Non-pigmented ciliary epithelial cell (primary cell): Measurements from ENCODE around the gene MCM8.

ENCODE experiments used
- DNase-seq: peaks from one replicate; pipeline ENCODE4 v3.0.0-alpha.2; 2010; ENCODE audit warnings: low read depth

Gene MCM8

DNA sequence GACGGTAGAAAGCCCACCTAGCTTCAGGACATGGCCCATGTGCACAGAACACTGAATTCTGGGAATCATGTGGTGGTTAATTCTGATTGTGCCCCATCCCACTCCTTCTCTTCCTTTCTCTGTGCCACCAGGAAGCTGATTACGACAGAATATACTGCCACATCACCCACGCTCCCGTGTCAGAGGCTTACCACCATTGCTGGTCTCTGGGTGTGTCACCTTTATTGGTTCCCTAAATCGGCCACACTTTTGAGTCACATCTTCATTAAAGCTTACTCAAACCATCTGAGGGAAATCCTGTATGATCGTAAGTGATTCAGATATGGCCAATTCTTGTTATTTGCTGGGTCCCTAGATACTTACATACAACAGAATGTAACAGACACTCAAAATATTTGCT is 3.2 kb upstream of the MCM8 start:
- no peak for DNase-seq

GRCh38 chr20:5949943-5950270 is 545 bp upstream of the MCM8 start:
- no peak for DNase-seq

GRCh38 chr20:5967469-5967868 is 17.0 kb downstream of the MCM8 start:
- DNase-seq: no peak

DNA sequence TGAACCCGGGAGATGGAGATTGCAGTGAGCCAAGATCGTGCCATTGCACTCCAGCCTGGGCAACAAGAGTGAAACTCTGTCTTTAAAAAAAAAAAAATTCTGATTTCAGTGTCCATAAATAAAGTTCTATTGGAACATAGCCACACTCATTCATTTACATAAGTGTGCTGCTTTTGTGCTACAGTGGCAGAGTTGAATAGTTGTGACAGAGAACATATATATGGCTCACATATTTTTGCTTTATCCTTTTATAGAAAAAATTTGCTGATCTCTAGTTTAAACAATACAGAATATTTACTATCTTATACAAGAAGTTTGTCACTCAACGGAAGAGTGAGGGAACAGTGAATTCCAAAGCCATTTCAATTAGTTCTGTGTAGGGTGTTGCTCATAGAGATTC is 18.0 kb downstream of the MCM8 start:
- DNase-seq: no peak

- no peak for DNase-seq
Measured at GRCh38 chr20:5969348-5969935, 19.0 kb downstream of the MCM8 start.

GRCh38 chr20:5969940-5970339 is 19.5 kb downstream of the MCM8 start:
- no peak for DNase-seq

- no peak for DNase-seq
Measured at GRCh38 chr20:5970381-5970780, 19.9 kb downstream of the MCM8 start.

- no peak for DNase-seq
Measured at GRCh38 chr20:5971203-5971602, 20.8 kb downstream of the MCM8 start.

GRCh38 chr20:5973172-5973571 is 22.7 kb downstream of the MCM8 start:
- DNase-seq: peak; percentile 72

GRCh38 chr20:5973971-5974370 is 23.5 kb downstream of the MCM8 start:
- DNase-seq: no peak

GRCh38 chr20:5974531-5974930 is 24.1 kb downstream of the MCM8 start:
- no peak for DNase-seq

- DNase-seq: no peak
Measured at GRCh38 chr20:5975778-5976177, 25.3 kb downstream of the MCM8 start.

DNA sequence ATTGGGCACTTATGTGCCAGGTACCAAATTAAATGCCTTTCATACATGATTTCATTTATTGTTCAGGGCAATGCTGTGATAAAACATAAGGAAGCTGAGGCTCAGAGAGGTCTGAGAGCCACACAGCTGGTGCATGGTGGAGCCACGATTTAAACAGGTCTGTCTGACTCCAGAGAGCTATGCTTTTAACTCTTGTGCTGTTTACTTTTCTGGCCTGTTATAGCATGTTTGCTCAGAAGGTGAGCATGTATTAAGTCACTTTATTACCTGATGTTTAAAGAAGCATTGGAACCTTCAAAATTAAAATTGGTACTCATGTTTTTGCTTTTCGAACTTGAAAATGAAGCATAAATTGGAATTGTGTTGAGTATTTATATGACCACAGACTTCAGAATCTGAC is 26.8 kb downstream of the MCM8 start:
- no peak for DNase-seq

- no peak for DNase-seq
Measured at GRCh38 chr20:5977975-5978374, 27.5 kb downstream of the MCM8 start.

DNA sequence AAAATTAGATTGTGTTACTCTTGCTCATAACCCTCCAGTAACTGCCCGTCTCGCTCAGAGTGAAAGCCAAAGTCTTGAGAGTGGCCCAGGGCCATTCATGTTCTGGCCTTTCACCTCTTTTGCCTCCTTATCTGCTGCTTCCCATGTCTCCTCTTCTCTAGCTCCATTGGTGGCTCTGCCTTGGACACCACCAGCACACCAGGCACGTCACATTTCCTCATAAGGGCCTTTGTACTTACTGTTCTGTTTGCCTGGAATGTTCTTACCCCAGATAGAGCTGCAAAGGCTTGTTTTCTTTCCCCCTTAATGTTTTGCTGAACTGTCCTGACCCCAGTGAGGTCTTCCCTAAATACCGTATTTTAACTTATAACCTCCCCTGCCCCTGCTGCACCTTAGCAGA is 29.3 kb downstream of the MCM8 start:
- DNase-seq: no peak

- no peak for DNase-seq
Measured at GRCh38 chr20:5980720-5981538, 30.5 kb downstream of the MCM8 start.

GRCh38 chr20:5987383-5987782 is 36.9 kb downstream of the MCM8 start:
- DNase-seq: no peak

GRCh38 chr20:5989539-5989938 is 39.1 kb downstream of the MCM8 start:
- DNase-seq: no peak

DNA sequence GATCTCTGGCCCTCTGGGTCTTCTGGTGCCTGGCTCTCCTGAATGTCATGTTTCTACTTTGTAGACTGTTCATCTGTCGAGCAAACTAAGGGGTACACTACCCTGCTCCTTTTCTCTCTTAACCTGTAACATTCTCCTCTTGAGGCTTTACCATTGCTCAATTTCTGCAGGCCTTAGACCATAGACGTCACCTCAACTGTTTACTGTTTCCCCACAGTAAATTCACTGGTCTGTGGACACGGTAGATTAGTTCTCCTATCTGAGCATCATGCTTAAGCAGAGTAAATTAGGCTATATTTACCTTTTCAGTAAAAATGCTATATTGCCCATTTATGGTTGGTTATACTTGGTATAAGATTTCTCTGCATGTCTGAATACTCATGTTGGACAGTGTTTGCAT is 40.5 kb downstream of the MCM8 start:
- no peak for DNase-seq

DNA sequence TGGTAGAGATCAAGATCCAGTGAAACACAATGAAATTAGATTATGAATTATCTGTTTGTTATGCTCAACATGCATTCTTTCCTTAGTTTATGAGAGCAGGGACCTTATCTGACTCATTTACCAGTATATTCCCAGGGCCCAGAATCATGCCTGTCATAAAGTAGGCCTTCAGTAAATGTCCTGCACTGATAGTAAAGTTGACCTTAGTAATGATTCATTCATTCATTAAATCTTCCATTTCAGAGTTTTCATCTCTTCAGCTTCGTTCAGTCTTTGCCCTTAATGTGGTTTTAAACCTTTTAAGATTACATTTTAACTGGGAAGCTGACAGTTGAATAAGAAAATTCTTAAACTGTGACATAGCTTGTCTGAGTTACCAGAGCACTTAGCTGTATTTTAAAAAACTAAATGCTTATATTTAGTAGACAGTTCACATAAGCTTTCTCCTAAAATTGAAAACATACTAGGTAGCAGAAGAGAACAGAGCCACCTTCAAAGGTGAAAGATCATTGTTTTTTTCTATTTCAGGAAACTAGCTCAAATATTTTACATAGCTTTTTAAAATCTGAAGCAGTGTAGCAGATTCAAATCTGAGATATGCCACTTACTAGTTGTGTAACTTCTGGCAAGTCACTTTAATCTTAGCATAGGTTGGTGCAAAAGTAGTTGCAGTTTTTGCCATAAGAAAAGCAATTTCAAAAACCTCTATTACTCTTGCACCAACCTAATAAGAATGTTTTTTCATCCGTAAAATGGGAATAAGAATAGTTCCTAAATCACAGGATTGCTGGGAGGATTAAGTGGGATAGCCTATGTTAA is 41.4 kb downstream of the MCM8 start:
- DNase-seq: peak; percentile 43

DNA sequence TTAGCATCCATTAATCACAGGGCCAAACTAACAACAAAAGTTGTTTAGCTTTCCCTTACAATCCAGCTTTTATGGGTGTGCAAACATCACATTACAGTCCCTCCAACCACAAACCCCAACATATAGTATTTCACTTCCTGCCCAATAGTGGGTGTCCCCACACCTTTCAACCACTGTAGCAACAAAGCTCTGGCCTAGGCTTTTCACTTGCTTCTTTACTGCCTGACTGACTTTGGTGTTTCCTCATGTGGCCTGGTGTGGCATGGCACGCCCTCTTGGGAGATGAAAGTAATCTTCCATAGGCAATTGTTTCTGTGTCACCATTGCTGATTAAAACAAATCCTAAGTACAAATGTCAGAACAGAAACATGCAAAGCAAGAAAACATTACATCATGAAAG is 46.3 kb downstream of the MCM8 start:
- DNase-seq: no peak

DNA sequence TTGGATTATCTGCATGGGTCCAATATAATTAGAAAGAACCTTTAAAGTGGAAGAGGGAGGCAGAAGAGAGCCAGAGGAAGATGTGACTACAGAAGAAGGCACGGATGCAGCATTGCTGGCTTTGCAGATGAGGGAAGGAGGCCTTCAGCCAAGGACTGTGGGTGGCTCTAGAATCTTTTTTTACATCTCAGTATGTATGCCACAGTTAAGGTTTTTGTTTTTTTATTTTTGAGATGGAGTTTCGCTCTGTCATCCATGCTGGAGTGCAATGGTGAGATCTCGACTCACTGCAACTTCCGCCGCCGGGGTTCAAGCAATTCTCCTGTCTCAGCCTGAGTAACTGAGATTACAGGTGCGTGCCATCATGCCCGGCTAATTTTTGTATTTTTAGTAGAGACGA is 49.3 kb downstream of the MCM8 start:
- DNase-seq: no peak

GRCh38 chr20:6000871-6001270 is 50.4 kb downstream of the MCM8 start:
- no peak for DNase-seq
